HG02840 (cell line): ENCODE results near the gene NCAPH2.
"Not testable (repeated sequence)": the region's sequence is repeated elsewhere in the genome, so short reads cannot be mapped to it uniquely, and the experiment has no call there.

ENCODE experiments used
- ATAC-seq: cut with Tn5 transposase; IDR thresholded peaks from one replicate; pipeline ENCODE4 v1.9.1; 2021; ENCODE audit warnings: mild to moderate bottlenecking, moderate library complexity, moderate number of reproducible peaks; ENCODE audit not compliant: unreplicated experiment, low FRiP score

NCAPH2 gene

GRCh38 chr22:50528682-50529415 is 20.8 kb downstream of the NCAPH2 start:
- ATAC-seq = no peak

GRCh38 chr22:50529416-50529896 is 21.4 kb downstream of the NCAPH2 start:
- ATAC-seq = no peak

- ATAC-seq = peak; percentile 29
Measured at GRCh38 chr22:50529897-50530579, 22.0 kb downstream of the NCAPH2 start, which contains the start of gene TYMP. Gene TYMP (minus strand): TSS chr22:50530012. CDS start chr22:50529709, 303 bp downstream.

GRCh38 chr22:50530580-50530876 is 22.5 kb downstream of the NCAPH2 start:
- no peak for ATAC-seq

GRCh38 chr22:50530877-50531545 is 23.0 kb downstream of the NCAPH2 start:
- no peak for ATAC-seq

GRCh38 chr22:50531546-50531961 is 23.5 kb downstream of the NCAPH2 start:
- no peak for ATAC-seq

GRCh38 chr22:50531962-50532674 is 24.1 kb downstream of the NCAPH2 start:
- no peak for ATAC-seq

- ATAC-seq = no peak
Measured at GRCh38 chr22:50532824-50533796, 25.1 kb downstream of the NCAPH2 start.

GRCh38 chr22:50533856-50534711 is 26.1 kb downstream of the NCAPH2 start:
- not testable (repeated sequence) for ATAC-seq

- ATAC-seq = no peak
Measured at GRCh38 chr22:50535113-50535512, 27.1 kb downstream of the NCAPH2 start.

GRCh38 chr22:50536226-50536625 is 28.2 kb downstream of the NCAPH2 start:
- ATAC-seq = no peak

GRCh38 chr22:50537765-50538164 is 29.7 kb downstream of the NCAPH2 start:
- no peak for ATAC-seq

GRCh38 chr22:50540381-50540780 is 32.4 kb downstream of the NCAPH2 start:
- ATAC-seq = no peak

- ATAC-seq = not testable (repeated sequence)
Measured at GRCh38 chr22:50541667-50542026, 33.6 kb downstream of the NCAPH2 start.

GRCh38 chr22:50542416-50542927 is 34.4 kb downstream of the NCAPH2 start:
- no peak for ATAC-seq

GRCh38 chr22:50544078-50544745 is 36.2 kb downstream of the NCAPH2 start:
- ATAC-seq = no peak

GRCh38 chr22:50544746-50545253 is 36.8 kb downstream of the NCAPH2 start:
- no peak for ATAC-seq
